ENCODE measurements around the gene HNRNPU.
A peak's percentile ranks its signal among the peaks of the same experiment; 100 is the strongest.

The HNRNPU gene

DNA sequence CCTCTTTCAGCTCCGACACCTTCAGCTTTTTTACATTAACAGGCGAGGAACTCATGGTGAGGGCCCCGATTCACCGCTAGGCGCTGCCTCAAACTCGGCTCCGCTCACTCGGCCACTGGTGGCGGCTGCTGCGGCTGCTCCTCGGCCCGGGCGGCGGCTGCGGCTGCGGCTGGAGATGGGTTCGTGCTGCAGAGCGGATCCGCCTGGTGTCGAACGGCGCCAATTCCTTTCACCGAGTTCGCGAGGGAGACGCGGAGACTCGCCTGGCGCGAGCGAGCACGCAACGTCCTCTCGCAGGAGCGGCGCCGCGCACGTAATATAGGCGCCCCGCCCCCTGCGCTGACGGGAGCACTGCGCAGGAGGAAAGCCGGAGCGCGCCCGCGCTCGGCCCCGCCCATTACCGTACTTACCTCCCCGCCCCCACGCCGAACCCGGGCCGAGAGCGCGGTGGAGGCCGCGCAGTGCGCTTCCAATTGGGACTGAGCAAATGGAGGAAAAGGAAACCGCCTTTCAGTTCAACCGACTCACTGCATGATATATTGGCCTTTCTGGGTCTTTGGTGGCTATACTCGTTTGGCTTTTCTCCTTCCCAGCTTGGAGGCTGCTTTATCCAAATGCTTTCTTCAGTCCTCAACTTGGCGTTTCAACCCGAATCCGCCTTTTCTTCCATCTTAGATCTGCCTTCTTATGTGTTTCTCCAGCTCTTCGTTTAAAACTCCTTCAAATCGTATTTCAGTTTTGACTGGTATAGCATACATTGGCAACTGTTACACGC lies at the start of gene HNRNPU:
TSS of gene HNRNPU (minus strand) at position 291 of the 775 bp plus-strand sequence. CDS start at position 55, 236 bp downstream.
- DNase-seq = peak; percentile 94

DNA sequence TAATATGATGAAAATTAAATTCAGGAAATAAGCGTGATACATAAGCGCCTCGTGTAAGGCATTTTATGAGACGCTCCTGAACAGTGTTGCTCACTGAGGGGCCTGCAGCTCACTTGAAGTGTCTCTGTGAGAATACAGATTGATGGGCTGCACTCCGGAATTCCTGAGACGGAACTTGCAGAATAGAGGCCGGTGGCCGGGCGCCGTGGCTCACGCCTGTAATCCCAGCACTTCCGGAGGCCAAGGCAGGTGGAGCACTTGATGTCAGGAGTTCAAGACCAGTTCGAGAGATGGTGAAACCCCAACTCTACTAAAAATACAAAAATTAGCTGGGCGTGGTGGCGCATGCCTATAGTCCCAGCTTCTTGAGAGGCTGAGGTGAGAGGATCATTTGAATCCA lies 49.5 kb upstream of the HNRNPU start:
- DNase-seq = no peak

DNA sequence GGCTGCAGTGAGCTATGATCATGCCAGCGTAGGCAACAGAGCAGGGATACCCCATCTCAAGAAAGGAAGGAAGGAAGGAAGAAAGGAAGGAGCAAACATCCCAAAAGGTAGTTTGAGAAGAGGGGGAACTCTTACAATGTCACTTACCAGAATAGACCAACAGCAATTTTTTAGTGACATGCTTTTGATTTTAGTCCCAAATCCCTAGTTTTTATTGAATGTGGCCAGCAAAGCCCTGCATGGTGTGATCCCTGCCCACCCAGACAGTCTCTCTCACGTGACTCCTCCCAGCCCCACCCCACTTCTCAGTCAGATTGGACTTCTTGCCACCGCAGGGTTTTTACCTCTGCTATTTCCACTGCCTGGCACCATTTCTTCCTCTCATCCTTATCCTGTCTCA lies 39.8 kb upstream of the HNRNPU start:
- DNase-seq = no peak

DNA sequence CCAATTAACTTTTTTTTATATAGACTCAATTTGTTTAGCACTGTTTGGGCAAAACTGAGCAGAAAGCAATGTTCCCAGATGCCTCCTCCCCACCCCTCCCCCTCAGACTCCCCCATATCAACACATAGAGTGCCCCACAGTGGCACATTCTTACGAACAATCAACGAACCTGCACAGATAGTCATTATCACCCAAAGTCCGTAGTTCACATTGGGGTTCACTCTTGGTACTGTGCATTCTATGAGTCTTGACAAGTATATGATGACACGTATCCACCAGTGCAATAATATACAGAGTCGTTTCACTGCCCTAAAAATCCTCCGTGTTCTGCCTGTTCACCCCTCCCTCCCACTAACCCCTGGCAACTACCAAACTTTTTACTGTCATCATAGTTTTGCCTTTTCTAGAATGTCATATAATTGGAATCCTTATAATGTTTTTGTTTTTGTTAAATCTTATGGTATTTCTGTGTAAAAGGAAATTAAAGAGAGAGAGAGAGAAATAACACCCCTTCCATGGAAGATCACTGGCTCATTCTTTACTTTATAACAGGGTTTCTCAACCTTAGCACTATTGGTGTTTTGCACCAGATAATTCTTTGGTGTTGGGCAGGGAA lies 37.2 kb upstream of the HNRNPU start:
- DNase-seq = no peak

DNA sequence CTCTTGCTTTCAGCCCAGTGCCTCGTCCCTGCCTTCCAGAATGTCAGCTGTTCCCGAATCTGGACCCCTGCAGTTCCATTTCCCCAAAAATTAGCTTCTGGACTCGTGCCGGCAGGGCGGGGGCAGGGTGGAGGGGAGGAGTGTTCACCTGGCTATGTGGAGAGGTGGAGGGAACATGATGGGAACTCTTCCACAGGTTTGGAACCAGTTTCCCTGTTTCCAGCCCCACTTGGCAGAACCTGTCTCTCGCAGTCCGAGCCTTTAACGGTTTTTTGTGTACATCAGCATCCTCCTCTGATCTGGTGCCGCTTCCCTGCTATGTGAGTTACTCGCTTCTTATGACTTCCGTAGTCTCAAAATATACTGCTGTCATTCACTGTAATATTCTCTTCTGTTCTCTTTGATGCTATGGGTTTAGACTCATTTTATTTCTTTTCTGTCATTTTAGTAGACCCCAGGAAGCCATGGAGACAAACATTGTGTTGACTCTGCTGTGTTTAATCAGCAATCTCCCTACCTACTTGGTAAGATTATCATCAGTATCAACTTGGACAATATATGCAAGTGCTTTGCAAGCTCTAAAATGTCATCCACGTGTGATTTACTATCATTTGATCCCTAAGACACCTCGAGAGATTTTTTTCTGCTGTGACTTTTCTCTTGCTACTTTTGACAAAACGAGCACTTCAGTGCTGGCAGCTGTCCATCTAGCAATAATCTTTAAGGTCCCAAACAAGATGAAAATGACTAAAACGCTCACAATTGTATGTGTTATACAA lies 33.3 kb upstream of the HNRNPU start:
- no peak for DNase-seq

DNA sequence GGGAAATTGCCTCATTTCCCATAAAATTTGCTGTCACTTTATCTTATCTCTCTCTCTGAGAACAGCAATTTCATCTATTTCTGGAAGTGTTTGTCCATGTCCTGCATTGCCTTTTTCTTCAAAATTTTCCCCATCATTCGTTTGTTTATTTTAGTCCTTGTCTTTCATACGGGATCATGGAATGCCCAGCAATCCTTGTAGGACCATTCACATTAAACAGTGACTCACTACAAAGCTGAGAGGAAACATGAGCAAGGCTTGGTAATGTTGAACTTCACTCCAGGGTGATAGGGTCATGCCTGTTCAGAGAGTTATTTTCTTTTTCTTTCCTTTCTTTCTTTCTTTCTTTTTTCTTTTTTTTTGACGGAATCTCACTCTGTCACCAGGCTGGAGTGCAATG lies 32.2 kb upstream of the HNRNPU start:
- DNase-seq = no peak

DNA sequence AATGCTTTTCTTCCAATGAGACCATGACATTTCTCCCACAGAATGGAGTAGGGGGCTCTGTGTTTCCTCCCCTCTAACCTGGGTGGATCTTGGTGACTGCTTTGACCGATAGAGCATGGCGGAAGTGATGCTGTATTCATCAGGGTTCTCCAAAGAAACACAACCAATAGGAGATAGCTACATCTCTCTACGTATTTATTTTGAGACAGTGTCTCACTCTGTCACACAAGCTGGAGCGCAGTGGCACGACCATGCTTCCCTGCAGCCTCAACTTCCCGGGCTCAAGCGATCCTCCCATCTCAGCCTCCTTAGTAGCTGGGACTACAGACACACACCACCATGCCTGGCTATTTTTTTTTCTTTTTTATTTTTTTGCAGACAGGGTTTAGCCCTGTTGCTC lies 29.5 kb upstream of the HNRNPU start:
- no peak for DNase-seq

GRCh38 chr1:244887281-244887680 lies 22.9 kb upstream of the HNRNPU start:
- DNase-seq = no peak

DNA sequence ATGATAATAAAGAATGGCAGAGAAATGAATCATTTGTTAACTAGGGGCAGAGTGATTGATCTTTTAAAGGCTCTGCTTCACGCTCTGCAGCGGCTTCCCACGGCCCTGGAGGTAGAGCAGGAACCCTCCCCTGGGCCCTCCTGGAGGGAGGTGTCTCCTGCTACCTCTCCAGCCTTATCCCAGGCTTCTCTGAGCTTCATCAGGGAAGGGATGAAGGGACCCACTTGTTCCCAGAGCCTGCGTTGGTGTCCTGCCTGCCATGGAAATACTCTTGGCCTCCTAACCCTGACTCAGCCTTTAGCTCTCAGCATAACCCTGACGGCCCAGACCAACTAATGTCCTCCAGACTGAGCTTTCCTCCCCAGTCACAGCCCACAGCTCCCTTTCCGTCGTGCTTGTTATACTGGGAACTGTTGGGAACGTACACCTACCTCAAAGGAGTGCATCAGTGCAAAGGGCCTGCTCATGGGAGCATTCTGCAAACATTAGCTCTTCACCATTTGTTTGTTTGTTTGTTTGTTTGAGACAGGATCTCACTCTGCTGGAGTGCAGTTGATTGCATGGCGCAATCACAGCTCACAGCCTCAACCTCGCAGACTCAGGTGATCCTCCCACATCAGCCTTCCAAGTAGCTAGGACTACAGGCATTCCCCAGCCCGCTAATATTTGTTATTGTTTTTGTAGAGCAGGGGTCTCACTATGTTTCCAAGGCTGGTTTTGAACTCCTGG lies 17.4 kb upstream of the HNRNPU start:
- DNase-seq = no peak

DNA sequence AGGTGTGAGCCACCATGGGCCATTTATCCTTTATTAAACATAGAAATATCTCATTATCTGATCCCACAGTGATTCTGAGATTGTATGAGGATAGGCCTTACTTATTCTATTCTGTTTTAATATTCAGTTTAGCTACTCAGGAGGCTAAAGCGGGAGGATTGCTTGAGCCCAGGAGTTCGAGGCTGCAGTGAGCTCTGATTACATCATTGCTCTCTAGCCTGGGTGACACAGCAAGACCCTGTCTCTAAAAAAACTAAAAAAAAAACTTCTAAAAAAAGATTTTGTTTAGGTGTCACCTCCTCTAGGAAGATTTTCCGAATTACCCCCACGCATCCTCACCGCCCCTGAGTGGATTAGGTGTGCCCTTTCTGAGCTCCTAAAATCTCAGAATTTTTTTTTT lies 14.3 kb upstream of the HNRNPU start:
- no peak for DNase-seq

DNA sequence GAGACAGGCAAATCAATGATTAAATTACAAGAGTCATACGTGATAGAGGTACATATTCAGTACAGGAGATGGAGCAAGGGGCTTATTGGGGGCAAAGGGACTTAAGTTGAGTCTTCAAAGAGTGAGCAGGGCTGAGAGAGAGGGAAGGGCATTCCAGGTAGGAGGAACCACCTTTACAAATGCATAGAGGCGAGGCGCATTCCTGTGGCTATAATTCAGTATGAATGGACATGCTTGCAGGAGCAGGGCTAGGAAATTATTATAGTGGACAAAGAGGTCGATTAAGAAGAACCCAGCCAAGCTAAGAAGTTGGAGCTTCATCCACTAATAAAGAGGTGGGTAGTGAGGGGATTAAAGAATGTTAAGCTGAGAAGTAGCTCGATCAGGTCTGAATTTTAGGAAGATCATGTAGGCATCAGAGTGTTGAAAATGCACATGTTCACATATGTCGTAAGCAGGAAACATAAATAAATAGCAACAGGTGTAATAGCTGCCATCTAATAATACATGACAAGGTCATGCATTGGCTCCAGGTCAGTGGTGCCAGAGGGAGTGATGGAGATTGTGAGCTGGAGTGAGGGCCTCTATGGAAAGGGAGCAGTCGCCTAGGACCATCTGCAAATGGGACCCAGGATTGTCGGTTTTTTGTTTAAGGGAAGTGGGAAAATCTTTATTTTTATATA lies 12.0 kb upstream of the HNRNPU start:
- DNase-seq = no peak

DNA sequence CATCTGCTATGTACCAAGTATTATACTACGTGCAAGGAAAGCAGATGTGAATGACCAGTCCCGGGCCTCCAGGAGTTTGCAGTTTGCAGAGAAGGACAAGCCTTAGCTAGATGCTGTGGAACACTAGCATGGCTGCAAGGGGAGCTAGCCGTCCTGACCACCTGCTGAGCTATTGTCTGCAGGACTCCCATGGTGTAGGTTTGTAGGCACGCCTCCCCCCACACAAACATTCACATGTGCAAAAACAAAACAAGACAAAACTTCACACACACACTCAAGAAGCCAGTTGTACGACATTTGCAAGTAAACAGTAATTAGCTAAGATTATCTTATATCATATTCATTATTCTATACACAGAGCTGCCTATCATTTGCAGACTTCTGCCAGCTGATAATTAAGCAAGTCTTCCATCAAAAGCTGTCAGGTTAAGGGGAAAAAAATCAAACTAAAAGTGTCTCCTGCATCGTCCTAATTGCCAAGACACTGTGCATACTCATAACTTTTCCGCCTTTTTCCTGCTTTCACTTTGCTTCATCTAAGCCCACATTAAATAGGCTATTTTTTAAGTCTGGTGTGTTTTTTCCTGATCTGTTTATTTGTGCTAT lies 10.7 kb upstream of the HNRNPU start:
- no peak for DNase-seq

GRCh38 chr1:244869950-244870349 lies 5.6 kb upstream of the HNRNPU start:
- no peak for DNase-seq

DNA sequence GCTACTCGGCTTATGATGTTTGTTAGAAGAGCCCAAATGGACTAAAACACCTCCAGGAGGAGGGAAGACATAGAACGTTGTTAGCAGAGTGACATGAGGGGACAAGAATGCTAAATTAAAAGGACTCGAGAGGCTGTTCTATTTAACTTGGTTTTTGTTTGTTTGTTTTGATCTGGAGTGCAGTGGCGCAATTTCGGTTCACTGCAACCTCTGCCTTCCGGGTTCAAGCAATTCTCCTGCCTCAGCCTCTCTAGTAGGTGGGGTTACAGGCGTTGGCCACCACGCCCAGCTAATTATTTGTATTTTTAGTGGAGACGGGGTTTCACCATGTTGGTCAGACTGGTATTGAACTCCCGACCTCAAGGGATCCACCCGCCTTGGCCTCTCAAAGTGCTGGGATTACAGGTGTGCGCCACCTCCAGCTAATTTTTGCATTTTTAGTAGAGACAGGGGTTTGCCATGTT lies 5.1 kb upstream of the HNRNPU start:
- peak; percentile 24 for DNase-seq

- DNase-seq = no peak
Observed at GRCh38 chr1:244868484-244869363, 4.4 kb upstream of the HNRNPU start.

DNA sequence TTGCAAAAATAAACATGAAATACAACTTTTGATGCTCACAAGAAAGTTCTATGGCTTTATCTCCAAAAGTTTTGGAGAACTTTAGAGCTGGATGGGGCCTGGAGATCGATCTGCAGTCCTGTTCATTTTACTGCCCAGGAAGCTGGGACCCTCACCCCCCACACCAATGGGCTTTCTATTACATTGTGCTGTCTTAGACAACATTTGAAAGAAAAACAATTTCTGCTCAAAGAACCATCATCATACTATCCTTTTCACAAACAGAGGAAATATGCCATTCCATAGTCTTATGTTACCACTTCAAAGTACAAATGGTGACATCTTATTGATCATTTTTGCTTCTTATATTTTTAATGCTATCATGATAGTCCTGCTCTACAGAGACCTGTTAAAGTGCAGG lies 2.0 kb upstream of the HNRNPU start:
- no peak for DNase-seq

- DNase-seq = no peak
Observed at GRCh38 chr1:244865820-244866219, 1.5 kb upstream of the HNRNPU start.

GRCh38 chr1:244865028-244865371 lies 657 bp upstream of the HNRNPU start:
- no peak for DNase-seq

DNA sequence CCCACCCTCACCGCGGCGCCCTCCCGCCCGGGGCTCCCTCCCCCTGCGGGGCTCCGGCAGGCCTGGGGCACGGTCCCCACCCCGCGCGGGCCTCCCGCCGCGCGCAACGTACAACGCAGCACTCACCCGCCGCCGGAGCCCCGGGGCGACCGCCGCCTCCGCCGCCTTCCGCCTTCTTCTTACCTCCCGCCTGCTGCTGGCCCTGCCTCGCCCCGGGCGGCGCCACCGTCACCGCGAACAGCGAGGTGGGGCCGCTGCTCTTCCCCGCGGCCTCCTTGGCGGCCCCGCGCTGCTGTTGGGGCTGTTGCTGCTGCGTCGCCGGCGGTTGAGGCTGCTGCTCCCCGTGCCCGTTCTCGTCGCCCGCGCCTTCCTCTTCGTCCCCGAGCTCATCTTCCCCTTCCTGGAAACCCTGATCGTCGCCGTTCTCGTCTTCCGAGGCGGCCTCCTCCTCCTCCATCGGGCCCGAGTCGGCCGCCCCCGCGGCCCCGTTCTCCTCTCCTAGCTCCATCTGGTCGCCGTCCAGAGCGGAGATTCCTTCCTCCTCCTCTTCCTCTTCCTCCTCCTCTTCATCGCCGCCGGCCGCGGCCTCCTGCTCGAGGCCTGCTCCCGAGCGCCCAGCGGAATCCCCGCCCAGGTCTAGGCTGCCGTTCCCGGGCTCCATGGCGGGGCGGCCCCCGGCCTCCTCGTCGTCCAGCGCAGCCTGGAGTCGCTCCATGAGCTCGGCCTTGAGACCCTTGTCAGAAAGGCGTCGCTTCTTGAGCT lies 671 bp downstream of the HNRNPU start:
- DNase-seq = no peak
